K562 (cell line): ENCODE measurements around the gene ERC2. TPM values are rescaled to one million over a fixed set of nuclear protein-coding genes. Genes with fewer than 3 reads are reported as not detected.

ENCODE experiments used
- ATAC-seq: fragments of 200-7000 bp; cut with Tn5 transposase; 3 replicates; pipeline ENCODE4 v1.9.1; 2020; ENCODE audit warnings: moderate library complexity
- BruUV-seq: library from RNA; stranded (reverse); fragments of 400-500 nt; replicated peaks from 2 replicates; lab custom pipeline; 2021; lab: Mats Ljungman, UMichigan
- CTCF ChIA-PET: fragments of 300-600 bp; formaldehyde crosslinking; extraction: SDS; loops from one replicate; lab custom pipeline; 2021; ENCODE audit warnings: low intra/inter-chr PET ratio; lab: Yijun Ruan, JAX
- POLR2A ChIA-PET: fragments of 300-600, 350-650 bp; sonication (Branson Sonifier 250); formaldehyde crosslinking; extraction: SDS; loops from one replicate; lab custom pipeline; 2021; ENCODE audit warnings: antibody characterized with exemption, inconsistent platforms; lab: Yijun Ruan, JAX
- DNase-seq, 4 experiments: peaks; one replicate each; pipeline versions ENCODE4 v3.0.0 to v3.0.0-alpha.2; 2011 to 2018; ENCODE audit warnings: low spot score in 3 of 4, mixed read lengths in 3 of 4; ENCODE audit errors: extremely low read depth in 1 of 4
- FAIRE-seq: peaks from 2 replicates; lab custom pipeline; 2011; peaks lifted over from hg19 to GRCh38; lab: Jason Lieb, UNC
- H2AFZ ChIP-seq: 2 replicates; pipeline ENCODE4 v1.6.0; 2011; ENCODE audit warnings: low read depth, low read length, control low read depth, inconsistent platforms
- H3K27ac ChIP-seq: fragments of 200-600 bp; 3 replicates; pipeline ENCODE4 v1.8.0; 2011; ENCODE audit warnings: low read depth, mild to moderate bottlenecking, control low read depth, inconsistent platforms, low read length, moderate library complexity, mixed read lengths; ENCODE audit errors: extremely low read depth
- H3K27me3 ChIP-seq, 2 experiments: fragments of 300-600 bp in 1 of 2; 2 replicates in 1 of 2; 3 replicates in 1 of 2; pipeline versions ENCODE4 v1.6.0 to v1.8.0; 2011; ENCODE audit warnings: inconsistent platforms in 2 of 2, low read length in 2 of 2, mild to moderate bottlenecking in 1 of 2, mixed read lengths in 1 of 2, moderate library complexity in 1 of 2; ENCODE audit not compliant: control insufficient read depth in 2 of 2, insufficient read depth in 2 of 2
- H3K36me3 ChIP-seq: fragments of 300-600 bp; 3 replicates; pipeline ENCODE4 v1.8.0; 2011; ENCODE audit warnings: mild to moderate bottlenecking, low read length, inconsistent platforms; ENCODE audit not compliant: control insufficient read depth, insufficient read depth
- H3K4me1 ChIP-seq, 2 experiments: fragments of 200-600 bp in 1 of 2; replicated peaks in 1 of 2; 2 replicates in 1 of 2; 3 replicates in 1 of 2; pipeline versions ENCODE4 v1.5.1 to v1.8.0; 2011; ENCODE audit warnings: inconsistent platforms in 2 of 2, low read length in 2 of 2, mild to moderate bottlenecking in 1 of 2, mixed read lengths in 1 of 2, moderate library complexity in 1 of 2; ENCODE audit not compliant: control insufficient read depth in 2 of 2, insufficient read depth in 2 of 2
- H3K4me2 ChIP-seq: 2 replicates; pipeline ENCODE4 v1.6.1; 2011; ENCODE audit warnings: low read length, control low read depth, inconsistent platforms, mixed read lengths; ENCODE audit not compliant: insufficient read depth
- H3K4me3 ChIP-seq: fragments of 200-600 bp; sonication (generic), shearing (Covaris generic); 2 replicates; pipeline ENCODE4 v1.5.1; 2016; ENCODE audit warnings: control low read depth, inconsistent platforms
- H3K79me2 ChIP-seq: fragments of 200-600 bp; 3 replicates; pipeline ENCODE4 v1.8.0; 2011; ENCODE audit warnings: low read length, inconsistent platforms; ENCODE audit not compliant: control insufficient read depth, insufficient read depth
- H3K9ac ChIP-seq, 2 experiments: 2 replicates each; pipeline versions ENCODE4 v1.6.0 to v1.6.1; 2011; ENCODE audit warnings: low read depth in 2 of 2, low read length in 2 of 2, control low read depth in 1 of 2, inconsistent platforms in 1 of 2, mild to moderate bottlenecking in 1 of 2, mixed read lengths in 1 of 2; ENCODE audit not compliant: insufficient read depth in 1 of 2
- H3K9me1 ChIP-seq: one replicate; pipeline ENCODE4 v1.6.0; 2011; ENCODE audit warnings: inconsistent platforms, mild to moderate bottlenecking, low read length, moderate library complexity; ENCODE audit not compliant: control insufficient read depth, insufficient read depth
- H3K9me3 ChIP-seq: replicated peaks from 2 replicates; pipeline ENCODE4 v1.5.1; 2011; ENCODE audit warnings: low read depth, low read length, inconsistent platforms; ENCODE audit not compliant: control insufficient read depth, insufficient read depth
- H4K20me1 ChIP-seq: replicated peaks from 2 replicates; pipeline ENCODE4 v1.6.1; 2011; ENCODE audit warnings: low read length, inconsistent platforms, mixed read lengths; ENCODE audit not compliant: control insufficient read depth, insufficient read depth
- KDM2B ChIP-seq: fragments of 250-450 bp; sonication (Bioruptor Pico); IDR thresholded peaks from 2 replicates; pipeline ENCODE4 v1.8.0; 2021; ENCODE audit warnings: mild to moderate bottlenecking, moderate library complexity
- RBM14 ChIP-seq: fragments of 200-400 bp; formaldehyde crosslinking; IDR thresholded peaks from 2 replicates; pipeline ENCODE4 v1.6.1; 2018; ENCODE audit warnings: low read depth, mild to moderate bottlenecking, low read length, moderate library complexity, borderline replicate concordance; ENCODE audit not compliant: insufficient read depth
- REST ChIP-seq, 2 experiments: fragments of 450-650 bp; formaldehyde crosslinking in 1 of 2; IDR thresholded peaks; 2 replicates each; pipeline versions ENCODE4 v1.4.0 to v1.6.1; 2014 to 2020; ENCODE audit warnings: mild to moderate bottlenecking in 2 of 2, borderline replicate concordance in 1 of 2, low read depth in 1 of 2
- ZNF592 ChIP-seq: fragments of 450-650 bp; IDR thresholded peaks from 2 replicates; pipeline ENCODE4 v1.6.1; 2017; ENCODE audit warnings: antibody characterized with exemption, mild to moderate bottlenecking
- ZSCAN32 ChIP-seq: fragments of 450-650 bp; formaldehyde crosslinking; IDR thresholded peaks from 2 replicates; pipeline ENCODE4 v1.4.0; 2020; ENCODE audit warnings: mild to moderate bottlenecking, moderate library complexity
- WGBS: fragments of 100-300 bp; shearing (Covaris generic); methylation state at CpG from one replicate; pipeline ENCODE4 v1.1.6; 2016; ENCODE audit warnings: low coverage, mixed read lengths; ENCODE audit not compliant: insufficient coverage; ENCODE audit errors: missing lambda C conversion rate; 5-methylcytosine and 5-hydroxymethylcytosine counted together
- in situ Hi-C: fragments of 300-500 bp; cut with MboI; formaldehyde crosslinking; loops from 4 replicates; pipeline ENCODE4 v1.15.0; 2018; ENCODE audit warnings: inconsistent platforms, mixed read lengths
- intact Hi-C: fragments of 100-400 bp; cut with micrococcal nuclease; formaldehyde crosslinking; loops from 2 replicates; pipeline ENCODE4 v1.14.2; 2022
- polyA plus RNA-seq, 8 experiments: library from polyadenylated mRNA; depleted of rRNA in 4 of 8; stranded (reverse) in 5 of 8; unstranded in 3 of 8; fragments of >200 nt; fragmentation: Nextera tagmentation in 2 of 8; fragmentation: Illumina TruSeq in 1 of 8; extraction: Ambion mirVana in 2 of 8; extraction: Trizol in 1 of 8; gene quantifications; 2 replicates each; pipeline versions ENCODE4 v1.2.1 to v1.2.3, GENCODE V29; 2011 to 2014; ENCODE audit warnings: inconsistent platforms in 1 of 8, missing spikeins in 1 of 8
- total RNA-seq, 7 experiments: library from RNA; depleted of rRNA in 6 of 7; stranded (reverse); fragments of >200 nt in 6 of 7; fragmentation: Illumina TruSeq in 2 of 7; extraction: Trizol in 2 of 7; gene quantifications; 2 replicates each; pipeline versions ENCODE4 v1.2.1 to v1.2.3, GENCODE V29; 2011 to 2021; ENCODE audit warnings: low replicate concordance in 1 of 7
- TF ChIP-seq, protein P1 (sequence below), 3 experiments: fragments of 200-800 bp in 1 of 3; sonication (Bioruptor generic) in 1 of 3; sonication (generic) in 1 of 3; formaldehyde crosslinking in 1 of 3; IDR thresholded peaks; 2 replicates each; pipeline versions ENCODE4 v1.6.1 to v1.8.0; 2016 to 2022; ENCODE audit warnings: mild to moderate bottlenecking in 2 of 3, missing compliant biosample characterization in 2 of 3, missing genetic modification characterization in 2 of 3, missing genetic modification reagents in 1 of 3

The ERC2 gene
- total and polyA plus RNA-seq, 9 of the 15 experiments (the other 6 are each of a cell fraction or from before 2014, with no cell fraction given): 0.04 to 0.18 (median 0.07) TPM; not detected in 2

DNA sequence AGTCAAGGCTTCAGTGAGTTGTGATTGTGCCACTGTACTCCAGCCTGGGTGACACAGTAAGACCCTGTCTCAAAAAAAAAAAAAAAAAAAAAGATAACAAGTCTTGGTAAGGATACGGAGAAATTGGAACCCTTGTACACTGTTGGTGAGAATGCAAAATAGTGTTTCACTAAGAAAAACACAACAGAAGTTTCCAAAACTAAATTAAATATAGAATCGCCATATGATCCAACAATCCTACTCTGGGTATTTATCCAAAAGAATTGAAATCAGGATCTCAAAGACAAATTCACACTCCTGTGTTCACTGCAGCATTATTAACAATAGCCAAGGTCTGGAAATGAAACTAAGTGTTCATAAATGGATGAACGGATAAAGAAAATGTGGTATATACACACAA lies 149.4 kb downstream of the ERC2 start (continued):
- no peak for TF ChIP-seq REST (IDR thresholded peaks at IDR 0.05; ENCODE audit: borderline replicate concordance)
- TF ChIP-seq REST (CRISPR knock-in tag; IDR thresholded peaks at IDR 0.05; ENCODE audit: low read depth): no peak

- ChIA-PET CTCF (no interaction called here), POLR2A (no interaction called here)
- WGBS: 8% methylated on average over 3 of the region's 3 CpGs
- Histone ChIP-seq H3K9me1 (no peaks in the 10 kb centered on the region), H3K27ac (no peak overlapping the region), H3K36me3 (no peaks in the 10 kb centered on the region), H3K79me2 (no peaks in the 10 kb centered on the region), H3K4me1 (no peaks in the 10 kb centered on the region), H4K20me1 (no peaks in the 10 kb centered on the region), H3K4me3 (no peak overlapping the region), H2AFZ (no peak overlapping the region), H3K27me3 (no peaks in the 10 kb centered on the region), H3K9me3 (no peaks in the 10 kb centered on the region), H3K4me2 (no peak overlapping the region), H3K9ac (no peak overlapping the region)
- ATAC-seq (no peak), DNase-seq (no peak), FAIRE-seq (no peak)
- BruUV-seq: no TSS peak
- intact Hi-C loops (no loop called here), in situ Hi-C loops (no loop called here)
- TF ChIP-seq ZSCAN32 (CRISPR knock-in tag) (no peak), RBM14 (no peak), ZNF592 (no peak), KDM2B (no peak)
- TF ChIP-seq, protein P1, sequence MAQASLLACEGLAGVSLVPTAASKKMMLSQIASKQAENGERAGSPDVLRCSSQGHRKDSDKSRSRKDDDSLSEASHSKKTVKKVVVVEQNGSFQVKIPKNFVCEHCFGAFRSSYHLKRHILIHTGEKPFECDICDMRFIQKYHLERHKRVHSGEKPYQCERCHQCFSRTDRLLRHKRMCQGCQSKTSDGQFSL (CRISPR knock-in tag; IDR thresholded peaks at IDR 0.05): no peak
- TF ChIP-seq, protein P1 (tag; IDR thresholded peaks at IDR 0.05): no peak
Observed at GRCh38 chr3:56316944-56317343, 151.3 kb downstream of the ERC2 start.
